ENCODE measurements around the gene ADCY2. TPM values are rescaled to one million over a fixed set of nuclear protein-coding genes. Genes with fewer than 3 reads are reported as not detected.

Gene ADCY2
- 0.40 TPM for total RNA-seq
- long read RNA-seq = 0 reads

GRCh38 chr5:7395947-7396712 lies at the start of gene ADCY2:
ADCY2 (plus strand) TSS chr5:7396138; CDS start chr5:7396297, 159 bp downstream.
- ATAC-seq (ENCODE audit: poor library complexity) (no peak), DNase-seq (no peak)
- intact Hi-C loops (cut with DNase I) = no loop called here

- ATAC-seq (ENCODE audit: poor library complexity) (no peak), DNase-seq (no peak)
- intact Hi-C loops (cut with DNase I) = no loop called here
Observed at GRCh38 chr5:7347377-7347776, 48.6 kb upstream of the ADCY2 start.

- intact Hi-C loops (cut with DNase I) = no loop called here
- no peak for DNase-seq
- ATAC-seq (ENCODE audit: poor library complexity) = no peak
Observed at GRCh38 chr5:7348168-7348854, 47.6 kb upstream of the ADCY2 start.

GRCh38 chr5:7361593-7361992 lies 34.3 kb upstream of the ADCY2 start:
- ATAC-seq (ENCODE audit: poor library complexity) (no peak), DNase-seq (no peak)
- intact Hi-C loops (cut with DNase I) = no loop called here

- ATAC-seq (ENCODE audit: poor library complexity) (no peak), DNase-seq (no peak)
- intact Hi-C loops (cut with DNase I) = no loop called here
Observed at GRCh38 chr5:7363067-7363677, 32.8 kb upstream of the ADCY2 start.

- no peak for DNase-seq
- intact Hi-C loops (cut with DNase I) = no loop called here
- no peak for ATAC-seq (ENCODE audit: poor library complexity)
Observed at GRCh38 chr5:7364226-7364875, 31.6 kb upstream of the ADCY2 start.

- no peak for ATAC-seq (ENCODE audit: poor library complexity)
- intact Hi-C loops (cut with DNase I) = no loop called here
- DNase-seq = no peak
Observed at GRCh38 chr5:7367780-7368179, 28.2 kb upstream of the ADCY2 start.

GRCh38 chr5:7372399-7372798 lies 23.5 kb upstream of the ADCY2 start:
- no peak for ATAC-seq (ENCODE audit: poor library complexity)
- intact Hi-C loops (cut with DNase I) = no loop called here
- DNase-seq = no peak

GRCh38 chr5:7374186-7374585 lies 21.8 kb upstream of the ADCY2 start:
- DNase-seq (no peak), ATAC-seq (ENCODE audit: poor library complexity) (no peak)

GRCh38 chr5:7375457-7375856 lies 20.5 kb upstream of the ADCY2 start:
- intact Hi-C loops (cut with DNase I) = no loop called here
- ATAC-seq (ENCODE audit: poor library complexity) = no peak
- DNase-seq = no peak

More at GRCh38 chr5:7374186-7374585, 21.8 kb upstream of the ADCY2 start:
- intact Hi-C loops (cut with DNase I) = no loop called here

- intact Hi-C loops (cut with DNase I) = no loop called here
- peak; percentile 41 for ATAC-seq (ENCODE audit: poor library complexity)
- DNase-seq = no peak
Observed at GRCh38 chr5:7376871-7377270, 19.1 kb upstream of the ADCY2 start.

- ATAC-seq (ENCODE audit: poor library complexity) (no peak), DNase-seq (no peak)
- intact Hi-C loops (cut with DNase I) = no loop called here
Observed at GRCh38 chr5:7377761-7378160, 18.2 kb upstream of the ADCY2 start.

GRCh38 chr5:7382588-7382987 lies 13.3 kb upstream of the ADCY2 start:
- intact Hi-C loops (cut with DNase I) = no loop called here
- ATAC-seq (ENCODE audit: poor library complexity) = no peak
- no peak for DNase-seq

GRCh38 chr5:7385681-7386080 lies 10.3 kb upstream of the ADCY2 start:
- intact Hi-C loops (cut with DNase I) = no loop called here
- DNase-seq (no peak), ATAC-seq (ENCODE audit: poor library complexity) (no peak)

- ATAC-seq (ENCODE audit: poor library complexity) (no peak), DNase-seq (no peak)
- intact Hi-C loops (cut with DNase I) = no loop called here
Observed at GRCh38 chr5:7388553-7388952, 7.4 kb upstream of the ADCY2 start.

- no peak for DNase-seq
- ATAC-seq (ENCODE audit: poor library complexity) = no peak
- intact Hi-C loops (cut with DNase I) = no loop called here
Observed at GRCh38 chr5:7391215-7391614, 4.7 kb upstream of the ADCY2 start.

- ATAC-seq (ENCODE audit: poor library complexity) = peak; percentile 41
- DNase-seq = no peak
- intact Hi-C loops (cut with DNase I) = no loop called here
Observed at GRCh38 chr5:7391814-7392692, 3.9 kb upstream of the ADCY2 start.

- intact Hi-C loops (cut with DNase I) = no loop called here
- DNase-seq (no peak), ATAC-seq (ENCODE audit: poor library complexity) (no peak)
Observed at GRCh38 chr5:7392693-7393024, 3.3 kb upstream of the ADCY2 start.
